ENCODE measurements around the gene HSF5. TPM values are rescaled to one million over a fixed set of nuclear protein-coding genes. Genes with fewer than 3 reads are reported as not detected.

The HSF5 gene
- total and polyA plus RNA-seq, 2 of the 13 experiments (the other 11 are each of a cell fraction or from before 2014, with no cell fraction given) = not detected

GRCh38 chr17:58417300-58418092 is 70.7 kb downstream of the HSF5 start, which contains the start of gene RNF43 (continued):
- TF ChIP-seq ZNF746 (CRISPR knock-in tag; IDR thresholded peaks at IDR 0.05) (peak; percentile 98; the same call in 1 of the 2 replicates), HMG20A (CRISPR knock-in tag; IDR thresholded peaks at IDR 0.05; ENCODE audit: borderline replicate concordance) (peak; percentile 58; the same call in 1 of the 2 replicates), ZSCAN31 (CRISPR knock-in tag; IDR thresholded peaks at IDR 0.05; ENCODE audit: low read depth) (peak; percentile 30; the same call in 1 of the 2 replicates), RERE (CRISPR knock-in tag; IDR thresholded peaks at IDR 0.05; ENCODE audit: low read depth) (0 out of 2 replicates have a peak, but pooled peaks have one; percentile 31), DBP (CRISPR knock-in tag; IDR thresholded peaks at IDR 0.05; ENCODE audit: not compliant biosample characterization) (no peak), ZNF30 (CRISPR knock-in tag; IDR thresholded peaks at IDR 0.05) (no peak), GFI1 (CRISPR knock-in tag; IDR thresholded peaks at IDR 0.05; ENCODE audit: borderline replicate concordance) (peak; percentile 97), ELF1 (CRISPR knock-in tag; IDR thresholded peaks at IDR 0.05) (peak; percentile 66; the same call in 1 of the 2 replicates), ZNF781 (CRISPR knock-in tag; IDR thresholded peaks at IDR 0.05; ENCODE audit: borderline replicate concordance, not compliant biosample characterization) (peak; percentile 62), GATAD2A (CRISPR knock-in tag; IDR thresholded peaks at IDR 0.05) (no peak; the same call in none of the 2 replicates), GZF1 (CRISPR knock-in tag; IDR thresholded peaks at IDR 0.05) (no peak), ZBTB3 (CRISPR knock-in tag; IDR thresholded peaks at IDR 0.05; ENCODE audit: borderline replicate concordance, low read depth) (no peak), MED8 (CRISPR knock-in tag; IDR thresholded peaks at IDR 0.05; ENCODE audit: insufficient replicate concordance) (peak; percentile 52)
- TF ChIP-seq, protein P1, sequence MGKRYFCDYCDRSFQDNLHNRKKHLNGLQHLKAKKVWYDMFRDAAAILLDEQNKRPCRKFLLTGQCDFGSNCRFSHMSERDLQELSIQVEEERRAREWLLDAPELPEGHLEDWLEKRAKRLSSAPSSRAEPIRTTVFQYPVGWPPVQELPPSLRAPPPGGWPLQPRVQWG (CRISPR knock-in tag; IDR thresholded peaks at IDR 0.05; ENCODE audit: borderline replicate concordance, low read depth) = no peak
- TF ChIP-seq, protein P2, sequence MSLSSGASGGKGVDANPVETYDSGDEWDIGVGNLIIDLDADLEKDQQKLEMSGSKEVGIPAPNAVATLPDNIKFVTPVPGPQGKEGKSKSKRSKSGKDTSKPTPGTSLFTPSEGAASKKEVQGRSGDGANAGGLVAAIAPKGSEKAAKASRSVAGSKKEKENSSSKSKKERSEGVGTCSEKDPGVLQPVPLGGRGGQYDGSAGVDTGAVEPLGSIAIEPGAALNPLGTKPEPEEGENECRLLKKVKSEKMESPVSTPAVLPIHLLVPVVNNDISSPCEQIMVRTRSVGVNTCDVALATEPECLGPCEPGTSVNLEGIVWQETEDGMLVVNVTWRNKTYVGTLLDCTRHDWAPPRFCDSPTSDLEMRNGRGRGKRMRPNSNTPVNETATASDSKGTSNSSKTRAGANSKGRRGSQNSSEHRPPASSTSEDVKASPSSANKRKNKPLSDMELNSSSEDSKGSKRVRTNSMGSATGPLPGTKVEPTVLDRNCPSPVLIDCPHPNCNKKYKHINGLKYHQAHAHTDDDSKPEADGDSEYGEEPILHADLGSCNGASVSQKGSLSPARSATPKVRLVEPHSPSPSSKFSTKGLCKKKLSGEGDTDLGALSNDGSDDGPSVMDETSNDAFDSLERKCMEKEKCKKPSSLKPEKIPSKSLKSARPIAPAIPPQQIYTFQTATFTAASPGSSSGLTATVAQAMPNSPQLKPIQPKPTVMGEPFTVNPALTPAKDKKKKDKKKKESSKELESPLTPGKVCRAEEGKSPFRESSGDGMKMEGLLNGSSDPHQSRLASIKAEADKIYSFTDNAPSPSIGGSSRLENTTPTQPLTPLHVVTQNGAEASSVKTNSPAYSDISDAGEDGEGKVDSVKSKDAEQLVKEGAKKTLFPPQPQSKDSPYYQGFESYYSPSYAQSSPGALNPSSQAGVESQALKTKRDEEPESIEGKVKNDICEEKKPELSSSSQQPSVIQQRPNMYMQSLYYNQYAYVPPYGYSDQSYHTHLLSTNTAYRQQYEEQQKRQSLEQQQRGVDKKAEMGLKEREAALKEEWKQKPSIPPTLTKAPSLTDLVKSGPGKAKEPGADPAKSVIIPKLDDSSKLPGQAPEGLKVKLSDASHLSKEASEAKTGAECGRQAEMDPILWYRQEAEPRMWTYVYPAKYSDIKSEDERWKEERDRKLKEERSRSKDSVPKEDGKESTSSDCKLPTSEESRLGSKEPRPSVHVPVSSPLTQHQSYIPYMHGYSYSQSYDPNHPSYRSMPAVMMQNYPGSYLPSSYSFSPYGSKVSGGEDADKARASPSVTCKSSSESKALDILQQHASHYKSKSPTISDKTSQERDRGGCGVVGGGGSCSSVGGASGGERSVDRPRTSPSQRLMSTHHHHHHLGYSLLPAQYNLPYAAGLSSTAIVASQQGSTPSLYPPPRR (CRISPR knock-in tag; IDR thresholded peaks at IDR 0.05; ENCODE audit: borderline replicate concordance) = peak; percentile 89

Data from HepG2 (cell line).